Measurements from ENCODE around the gene SMIM15. TPM values are rescaled to one million over a fixed set of nuclear protein-coding genes. Genes with fewer than 3 reads are reported as not detected.
A peak's percentile ranks its signal among the peaks of the same experiment; 100 is the strongest.

Gene SMIM15
- total and polyA plus RNA-seq, 12 donors = 16.5 to 26.1 (median 22.1) TPM

- peaks cover 0 to 46% (median 22%) of the 10 kb centered on the region in 9 donors for H3K4me1 ChIP-seq
- no peak for TF ChIP-seq CTCF (IDR thresholded peaks at IDR 0.05)
- no peak for DNase-seq
- intact Hi-C loops (cut with DNase I) = loop anchor here (5.0 to 10.0 kb wide), 10 partner anchors 114 to 654 kb away; partner anchors contain the start of genes ZSWIM6 (in 7 of the 10), ERCC8 (in 3 of the 10) and NDUFAF2 (in 3 of the 10)
- H3K9me3 ChIP-seq = peaks cover 0 to 4% (median 0%) of the 10 kb centered on the region in 11 donors
- ATAC-seq = no peak
- H3K27me3 ChIP-seq = no peaks in the 10 kb centered on the region
- WGBS, 2 donors = 88 to 98% methylated on average over 3 of the region's 3 CpGs
- H3K27ac ChIP-seq = no peak overlapping the region
- H3K36me3 ChIP-seq = peaks cover 0 to 49% (median 14%) of the 10 kb centered on the region in 9 donors
- H3K4me3 ChIP-seq = peak overlapping the region in 2 of 10 donors; percentile 76 to 99
Observed at GRCh38 chr5:61160497-61160896, 1.8 kb downstream of the SMIM15 start.

- Histone ChIP-seq H3K9me3 (peaks cover 0 to 11% (median 0%) of the 10 kb centered on the region in 11 donors), H3K36me3 (peaks cover 0 to 51% (median 14%) of the 10 kb centered on the region in 9 donors), H3K27me3 (no peaks in the 10 kb centered on the region), H3K27ac (no peak overlapping the region), H3K4me1 (peaks cover 0 to 46% (median 22%) of the 10 kb centered on the region in 9 donors), H3K4me3 (no peak overlapping the region)
- no peak for DNase-seq
- 55 to 59% methylated on average over 4 of the region's 4 CpGs for WGBS, 2 donors
- ATAC-seq = no peak
- intact Hi-C loops (cut with DNase I) = loop anchor here (5.0 to 10.0 kb wide), 10 partner anchors 115 to 655 kb away; partner anchors contain the start of genes ZSWIM6 (in 7 of the 10), ERCC8 (in 3 of the 10) and NDUFAF2 (in 3 of the 10)
- no peak for TF ChIP-seq CTCF (IDR thresholded peaks at IDR 0.05)
Observed at GRCh38 chr5:61159836-61160235, 2.4 kb downstream of the SMIM15 start.

GRCh38 chr5:61159070-61159469 lies 3.2 kb downstream of the SMIM15 start:
- intact Hi-C loops (cut with DNase I) = no loop called here
- DNase-seq (no peak), ATAC-seq (no peak)
- H3K36me3 ChIP-seq = peaks cover 0 to 51% (median 14%) of the 10 kb centered on the region in 9 donors
- H3K27me3 ChIP-seq = no peaks in the 10 kb centered on the region
- 91 to 97% methylated on average over 3 of the region's 3 CpGs for WGBS, 2 donors
- no peak overlapping the region for H3K27ac ChIP-seq
- H3K4me1 ChIP-seq = peaks cover 0 to 46% (median 22%) of the 10 kb centered on the region in 9 donors
- no peak for TF ChIP-seq CTCF (IDR thresholded peaks at IDR 0.05)
- peaks cover 0 to 11% (median 0%) of the 10 kb centered on the region in 11 donors for H3K9me3 ChIP-seq
- H3K4me3 ChIP-seq = no peak overlapping the region

- Histone ChIP-seq H3K36me3 (peaks cover 0 to 15% (median 3%) of the 10 kb centered on the region in 9 donors), H3K4me1 (no peaks in the 10 kb centered on the region), H3K4me3 (no peak overlapping the region), H3K27me3 (no peaks in the 10 kb centered on the region), H3K9me3 (peaks cover 0 to 15% (median 0%) of the 10 kb centered on the region in 11 donors), H3K27ac (no peak overlapping the region)
- intact Hi-C loops (cut with DNase I) = no loop called here
- no peak for TF ChIP-seq CTCF (IDR thresholded peaks at IDR 0.05)
- 78 to 86% methylated on average over 2 of the region's 2 CpGs for WGBS, 2 donors
- no peak for ATAC-seq
- DNase-seq = no peak
Observed at GRCh38 chr5:61151893-61152292, 10.4 kb downstream of the SMIM15 start.

All from heart right ventricle (tissue), 16 donors.